GM20000 (cell line): ENCODE measurements around the gene ADAMTSL2.

Experiments used
- DNase-seq: peaks from one replicate; pipeline ENCODE4 v3.0.0; 2012; ENCODE audit warnings: low spot score
- CTCF ChIP-seq: IDR thresholded peaks from 2 replicates; pipeline ENCODE4 v1.5.1; 2012; ENCODE audit warnings: mild to moderate bottlenecking, control low read depth; ENCODE audit errors: extremely low read depth, missing control alignments

The ADAMTSL2 gene

GRCh38 chr9:133538851-133539833 is 4.6 kb downstream of the ADAMTSL2 start:
- DNase-seq, result no peak
- TF ChIP-seq CTCF, result no peak

- no peak for TF ChIP-seq CTCF
- no peak for DNase-seq
Measured at GRCh38 chr9:133539991-133540697, 5.6 kb downstream of the ADAMTSL2 start.

GRCh38 chr9:133540698-133541025 is 6.2 kb downstream of the ADAMTSL2 start:
- DNase-seq, result no peak

GRCh38 chr9:133542002-133542401 is 7.5 kb downstream of the ADAMTSL2 start:
- TF ChIP-seq CTCF, result no peak
- no peak for DNase-seq

More at GRCh38 chr9:133540698-133541025, 6.2 kb downstream of the ADAMTSL2 start:
- no peak for TF ChIP-seq CTCF

- TF ChIP-seq CTCF, result no peak
- no peak for DNase-seq
Measured at GRCh38 chr9:133543772-133544467, 9.4 kb downstream of the ADAMTSL2 start.

GRCh38 chr9:133545494-133546286 is 11.2 kb downstream of the ADAMTSL2 start:
- DNase-seq, result no peak
- no peak for TF ChIP-seq CTCF
